ENCODE data around the gene SDCCAG8.

DNA sequence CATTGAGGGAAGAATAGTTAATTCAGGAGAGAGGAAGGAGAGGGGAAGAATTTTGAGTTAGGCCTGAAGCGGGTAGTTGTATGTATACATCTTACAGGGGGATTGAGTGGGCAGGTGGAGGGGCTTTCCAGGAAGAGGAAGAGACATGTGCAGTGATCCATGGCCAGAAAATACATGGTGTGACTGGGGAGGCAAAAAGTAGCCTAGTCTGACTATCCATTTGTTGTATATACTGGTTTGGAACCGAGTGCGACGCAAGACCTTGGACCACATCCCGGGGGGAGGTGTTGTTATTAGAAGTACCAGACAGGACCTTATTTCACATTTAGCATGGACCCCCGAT is 158.3 kb downstream of the SDCCAG8 start:
- TF ChIP-seq, protein P1, sequence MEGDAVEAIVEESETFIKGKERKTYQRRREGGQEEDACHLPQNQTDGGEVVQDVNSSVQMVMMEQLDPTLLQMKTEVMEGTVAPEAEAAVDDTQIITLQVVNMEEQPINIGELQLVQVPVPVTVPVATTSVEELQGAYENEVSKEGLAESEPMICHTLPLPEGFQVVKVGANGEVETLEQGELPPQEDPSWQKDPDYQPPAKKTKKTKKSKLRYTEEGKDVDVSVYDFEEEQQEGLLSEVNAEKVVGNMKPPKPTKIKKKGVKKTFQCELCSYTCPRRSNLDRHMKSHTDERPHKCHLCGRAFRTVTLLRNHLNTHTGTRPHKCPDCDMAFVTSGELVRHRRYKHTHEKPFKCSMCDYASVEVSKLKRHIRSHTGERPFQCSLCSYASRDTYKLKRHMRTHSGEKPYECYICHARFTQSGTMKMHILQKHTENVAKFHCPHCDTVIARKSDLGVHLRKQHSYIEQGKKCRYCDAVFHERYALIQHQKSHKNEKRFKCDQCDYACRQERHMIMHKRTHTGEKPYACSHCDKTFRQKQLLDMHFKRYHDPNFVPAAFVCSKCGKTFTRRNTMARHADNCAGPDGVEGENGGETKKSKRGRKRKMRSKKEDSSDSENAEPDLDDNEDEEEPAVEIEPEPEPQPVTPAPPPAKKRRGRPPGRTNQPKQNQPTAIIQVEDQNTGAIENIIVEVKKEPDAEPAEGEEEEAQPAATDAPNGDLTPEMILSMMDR (conservative IDR thresholded peaks at IDR 0.05; ENCODE audit: low read depth in 2 of 2): no peak
- no peak for TF ChIP-seq POLR2AphosphoS5 (IDR thresholded peaks at IDR 0.05; ENCODE audit: low read depth)
- TF ChIP-seq, protein P2, sequence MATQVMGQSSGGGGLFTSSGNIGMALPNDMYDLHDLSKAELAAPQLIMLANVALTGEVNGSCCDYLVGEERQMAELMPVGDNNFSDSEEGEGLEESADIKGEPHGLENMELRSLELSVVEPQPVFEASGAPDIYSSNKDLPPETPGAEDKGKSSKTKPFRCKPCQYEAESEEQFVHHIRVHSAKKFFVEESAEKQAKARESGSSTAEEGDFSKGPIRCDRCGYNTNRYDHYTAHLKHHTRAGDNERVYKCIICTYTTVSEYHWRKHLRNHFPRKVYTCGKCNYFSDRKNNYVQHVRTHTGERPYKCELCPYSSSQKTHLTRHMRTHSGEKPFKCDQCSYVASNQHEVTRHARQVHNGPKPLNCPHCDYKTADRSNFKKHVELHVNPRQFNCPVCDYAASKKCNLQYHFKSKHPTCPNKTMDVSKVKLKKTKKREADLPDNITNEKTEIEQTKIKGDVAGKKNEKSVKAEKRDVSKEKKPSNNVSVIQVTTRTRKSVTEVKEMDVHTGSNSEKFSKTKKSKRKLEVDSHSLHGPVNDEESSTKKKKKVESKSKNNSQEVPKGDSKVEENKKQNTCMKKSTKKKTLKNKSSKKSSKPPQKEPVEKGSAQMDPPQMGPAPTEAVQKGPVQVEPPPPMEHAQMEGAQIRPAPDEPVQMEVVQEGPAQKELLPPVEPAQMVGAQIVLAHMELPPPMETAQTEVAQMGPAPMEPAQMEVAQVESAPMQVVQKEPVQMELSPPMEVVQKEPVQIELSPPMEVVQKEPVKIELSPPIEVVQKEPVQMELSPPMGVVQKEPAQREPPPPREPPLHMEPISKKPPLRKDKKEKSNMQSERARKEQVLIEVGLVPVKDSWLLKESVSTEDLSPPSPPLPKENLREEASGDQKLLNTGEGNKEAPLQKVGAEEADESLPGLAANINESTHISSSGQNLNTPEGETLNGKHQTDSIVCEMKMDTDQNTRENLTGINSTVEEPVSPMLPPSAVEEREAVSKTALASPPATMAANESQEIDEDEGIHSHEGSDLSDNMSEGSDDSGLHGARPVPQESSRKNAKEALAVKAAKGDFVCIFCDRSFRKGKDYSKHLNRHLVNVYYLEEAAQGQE (IDR thresholded peaks at IDR 0.05; ENCODE audit: unreplicated experiment): no peak
- no peak for TF ChIP-seq EZH2 (IDR thresholded peaks at IDR 0.05; ENCODE audit: low read depth, unreplicated experiment)
- TF ChIP-seq EZH2phosphoT487 (IDR thresholded peaks at IDR 0.05; ENCODE audit: unreplicated experiment): no peak
- TF ChIP-seq NANOG (IDR thresholded peaks at IDR 0.05; ENCODE audit: borderline replicate concordance): no peak
- TF ChIP-seq CREB1 (CRISPR knock-in tag; IDR thresholded peaks at IDR 0.05; ENCODE audit: low read depth): no peak
- TF ChIP-seq, protein P3, sequence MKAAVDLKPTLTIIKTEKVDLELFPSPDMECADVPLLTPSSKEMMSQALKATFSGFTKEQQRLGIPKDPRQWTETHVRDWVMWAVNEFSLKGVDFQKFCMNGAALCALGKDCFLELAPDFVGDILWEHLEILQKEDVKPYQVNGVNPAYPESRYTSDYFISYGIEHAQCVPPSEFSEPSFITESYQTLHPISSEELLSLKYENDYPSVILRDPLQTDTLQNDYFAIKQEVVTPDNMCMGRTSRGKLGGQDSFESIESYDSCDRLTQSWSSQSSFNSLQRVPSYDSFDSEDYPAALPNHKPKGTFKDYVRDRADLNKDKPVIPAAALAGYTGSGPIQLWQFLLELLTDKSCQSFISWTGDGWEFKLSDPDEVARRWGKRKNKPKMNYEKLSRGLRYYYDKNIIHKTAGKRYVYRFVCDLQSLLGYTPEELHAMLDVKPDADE (IDR thresholded peaks at IDR 0.05): no peak
- no peak for TF ChIP-seq JUNB (IDR thresholded peaks at IDR 0.05; ENCODE audit: unreplicated experiment)
- no peak for TF ChIP-seq ZNF331 (CRISPR knock-in tag; IDR thresholded peaks at IDR 0.05; ENCODE audit: low read depth)
- TF ChIP-seq, protein P4, sequence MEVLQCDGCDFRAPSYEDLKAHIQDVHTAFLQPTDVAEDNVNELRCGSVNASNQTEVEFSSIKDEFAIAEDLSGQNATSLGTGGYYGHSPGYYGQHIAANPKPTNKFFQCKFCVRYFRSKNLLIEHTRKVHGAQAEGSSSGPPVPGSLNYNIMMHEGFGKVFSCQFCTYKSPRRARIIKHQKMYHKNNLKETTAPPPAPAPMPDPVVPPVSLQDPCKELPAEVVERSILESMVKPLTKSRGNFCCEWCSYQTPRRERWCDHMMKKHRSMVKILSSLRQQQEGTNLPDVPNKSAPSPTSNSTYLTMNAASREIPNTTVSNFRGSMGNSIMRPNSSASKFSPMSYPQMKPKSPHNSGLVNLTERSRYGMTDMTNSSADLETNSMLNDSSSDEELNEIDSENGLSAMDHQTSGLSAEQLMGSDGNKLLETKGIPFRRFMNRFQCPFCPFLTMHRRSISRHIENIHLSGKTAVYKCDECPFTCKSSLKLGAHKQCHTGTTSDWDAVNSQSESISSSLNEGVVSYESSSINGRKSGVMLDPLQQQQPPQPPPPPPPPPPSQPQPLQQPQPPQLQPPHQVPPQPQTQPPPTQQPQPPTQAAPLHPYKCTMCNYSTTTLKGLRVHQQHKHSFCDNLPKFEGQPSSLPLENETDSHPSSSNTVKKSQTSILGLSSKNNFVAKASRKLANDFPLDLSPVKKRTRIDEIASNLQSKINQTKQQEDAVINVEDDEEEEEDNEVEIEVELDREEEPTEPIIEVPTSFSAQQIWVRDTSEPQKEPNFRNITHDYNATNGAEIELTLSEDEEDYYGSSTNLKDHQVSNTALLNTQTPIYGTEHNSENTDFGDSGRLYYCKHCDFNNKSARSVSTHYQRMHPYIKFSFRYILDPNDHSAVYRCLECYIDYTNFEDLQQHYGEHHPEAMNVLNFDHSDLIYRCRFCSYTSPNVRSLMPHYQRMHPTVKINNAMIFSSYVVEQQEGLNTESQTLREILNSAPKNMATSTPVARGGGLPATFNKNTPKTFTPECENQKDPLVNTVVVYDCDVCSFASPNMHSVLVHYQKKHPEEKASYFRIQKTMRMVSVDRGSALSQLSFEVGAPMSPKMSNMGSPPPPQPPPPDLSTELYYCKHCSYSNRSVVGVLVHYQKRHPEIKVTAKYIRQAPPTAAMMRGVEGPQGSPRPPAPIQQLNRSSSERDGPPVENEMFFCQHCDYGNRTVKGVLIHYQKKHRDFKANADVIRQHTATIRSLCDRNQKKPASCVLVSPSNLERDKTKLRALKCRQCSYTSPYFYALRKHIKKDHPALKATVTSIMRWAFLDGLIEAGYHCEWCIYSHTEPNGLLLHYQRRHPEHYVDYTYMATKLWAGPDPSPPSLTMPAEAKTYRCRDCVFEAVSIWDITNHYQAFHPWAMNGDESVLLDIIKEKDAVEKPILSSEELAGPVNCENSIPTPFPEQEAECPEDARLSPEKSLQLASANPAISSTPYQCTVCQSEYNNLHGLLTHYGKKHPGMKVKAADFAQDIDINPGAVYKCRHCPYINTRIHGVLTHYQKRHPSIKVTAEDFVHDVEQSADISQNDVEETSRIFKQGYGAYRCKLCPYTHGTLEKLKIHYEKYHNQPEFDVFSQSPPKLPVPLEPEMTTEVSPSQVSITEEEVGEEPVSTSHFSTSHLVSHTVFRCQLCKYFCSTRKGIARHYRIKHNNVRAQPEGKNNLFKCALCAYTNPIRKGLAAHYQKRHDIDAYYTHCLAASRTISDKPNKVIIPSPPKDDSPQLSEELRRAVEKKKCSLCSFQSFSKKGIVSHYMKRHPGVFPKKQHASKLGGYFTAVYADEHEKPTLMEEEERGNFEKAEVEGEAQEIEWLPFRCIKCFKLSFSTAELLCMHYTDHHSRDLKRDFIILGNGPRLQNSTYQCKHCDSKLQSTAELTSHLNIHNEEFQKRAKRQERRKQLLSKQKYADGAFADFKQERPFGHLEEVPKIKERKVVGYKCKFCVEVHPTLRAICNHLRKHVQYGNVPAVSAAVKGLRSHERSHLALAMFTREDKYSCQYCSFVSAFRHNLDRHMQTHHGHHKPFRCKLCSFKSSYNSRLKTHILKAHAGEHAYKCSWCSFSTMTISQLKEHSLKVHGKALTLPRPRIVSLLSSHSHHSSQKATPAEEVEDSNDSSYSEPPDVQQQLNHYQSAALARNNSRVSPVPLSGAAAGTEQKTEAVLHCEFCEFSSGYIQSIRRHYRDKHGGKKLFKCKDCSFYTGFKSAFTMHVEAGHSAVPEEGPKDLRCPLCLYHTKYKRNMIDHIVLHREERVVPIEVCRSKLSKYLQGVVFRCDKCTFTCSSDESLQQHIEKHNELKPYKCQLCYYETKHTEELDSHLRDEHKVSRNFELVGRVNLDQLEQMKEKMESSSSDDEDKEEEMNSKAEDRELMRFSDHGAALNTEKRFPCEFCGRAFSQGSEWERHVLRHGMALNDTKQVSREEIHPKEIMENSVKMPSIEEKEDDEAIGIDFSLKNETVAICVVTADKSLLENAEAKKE (CRISPR knock-in tag; IDR thresholded peaks at IDR 0.05): no peak

All from GM23338 (cell line).